Ovary (tissue), 9 donors: Measurements from ENCODE around the gene ANKUB1. TPM values are rescaled to one million over a fixed set of nuclear protein-coding genes. Genes with fewer than 3 reads are reported as not detected.

Experiments used
- DNase-seq, 5 donors: peaks; one replicate each; pipeline ENCODE4 v3.0.0-alpha.2; 2019 to 2020
- H3K27ac ChIP-seq, 2 donors: fragments of 200-600 bp; one replicate each; pipeline versions ENCODE4 v1.5.1 to v1.8.0; 2019 to 2022
- H3K27me3 ChIP-seq: fragments of 200-600 bp; one replicate; pipeline ENCODE4 v1.8.0; 2022
- H3K36me3 ChIP-seq: fragments of 200-600 bp; sonication (generic); one replicate; pipeline ENCODE4 v1.5.1; 2019
- H3K4me1 ChIP-seq: one replicate; pipeline ENCODE4 v1.8.1; 2013; ENCODE audit warnings: mild to moderate bottlenecking, moderate library complexity; ENCODE audit not compliant: insufficient read depth
- H3K4me3 ChIP-seq: fragments of 200-600 bp; sonication (generic); one replicate; pipeline ENCODE4 v1.5.1; 2017
- H3K9me3 ChIP-seq, 2 donors: fragments of 200-600 bp in 1 of 2; sonication (generic) in 1 of 2; one replicate each; pipeline versions ENCODE4 v1.5.1 to v1.8.1; 2013 to 2019; ENCODE audit warnings: mild to moderate bottlenecking in 1 of 2, moderate library complexity in 1 of 2
- EP300 ChIP-seq: sonication (generic); formaldehyde crosslinking; IDR thresholded peaks from one replicate; pipeline ENCODE4 v1.6.1; 2017; ENCODE audit warnings: antibody characterized with exemption
- POLR2A ChIP-seq: fragments of 450-650 bp; IDR thresholded peaks from one replicate; pipeline ENCODE4 v1.6.1; 2017; ENCODE audit warnings: antibody characterized with exemption, mild to moderate bottlenecking, moderate library complexity
- WGBS, 3 donors: extraction: QIAGEN DNeasy Blood & Tissue Kit in 1 of 3; methylation state at CpG; one replicate each; pipeline versions ENCODE4 v1.1.5 to v1.1.7; 2013 to 2017; 5-methylcytosine and 5-hydroxymethylcytosine counted together
- intact Hi-C, 4 donors: fragments of 100-400 bp; cut with DNase I; formaldehyde crosslinking; loops; one replicate each; pipeline versions ENCODE4 v1.11.0 to v1.15.1; 2022 to 2023
- polyA plus RNA-seq, 2 donors: library from polyadenylated mRNA; stranded (reverse); fragments of 200-250 nt in 1 of 2; fragments of 350-450 nt in 1 of 2; fragmentation: Illumina TruSeq in 1 of 2; extraction: RNeasy Lipid Tissue Mini Kit (QIAGEN cat#74804) in 1 of 2; gene quantifications; one replicate each; pipeline ENCODE4 v1.2.3, GENCODE V29; 2013 to 2014
- total RNA-seq, 7 donors: library from RNA; depleted of rRNA in 2 of 7; stranded (reverse); fragments of >200 nt in 2 of 7; fragmentation: NEBNext Ultra II Directional in 3 of 7; extraction: Animal tissue kit (Norgen Biotek cat#: 25700) in 3 of 7; gene quantifications; one replicate each; pipeline versions ENCODE4 v1.1.0 to v1.2.4, GENCODE V29; 2016 to 2023
- TF ChIP-seq, protein P1 (sequence below), 3 donors: fragments of 450-650 bp in 2 of 3; fragments of 200-600 bp in 1 of 3; IDR thresholded peaks; one replicate each; pipeline versions ENCODE4 v1.5.1 to v1.8.0; 2016 to 2022; ENCODE audit warnings: antibody characterized with exemption in 3 of 3, mild to moderate bottlenecking in 1 of 3
- donor health status: DM: no; HTN: no; CAD: no; lungs with moderate emphysema.
- donor health status: DM: no; HTN: no; CAD: no.
- donor health status: Bipolar disorder and iron deficiency.
- donor health status: DM: yes; HTN: yes; CAD: no.
- donor health status: DM: no; HTN: no; CAD: no.
- donor health status: DM: yes; HTN: yes; CAD: no.

Gene ANKUB1
- total and polyA plus RNA-seq, 9 donors: 0.10 to 3.8 (median 0.48) TPM; not detected in 4

DNA sequence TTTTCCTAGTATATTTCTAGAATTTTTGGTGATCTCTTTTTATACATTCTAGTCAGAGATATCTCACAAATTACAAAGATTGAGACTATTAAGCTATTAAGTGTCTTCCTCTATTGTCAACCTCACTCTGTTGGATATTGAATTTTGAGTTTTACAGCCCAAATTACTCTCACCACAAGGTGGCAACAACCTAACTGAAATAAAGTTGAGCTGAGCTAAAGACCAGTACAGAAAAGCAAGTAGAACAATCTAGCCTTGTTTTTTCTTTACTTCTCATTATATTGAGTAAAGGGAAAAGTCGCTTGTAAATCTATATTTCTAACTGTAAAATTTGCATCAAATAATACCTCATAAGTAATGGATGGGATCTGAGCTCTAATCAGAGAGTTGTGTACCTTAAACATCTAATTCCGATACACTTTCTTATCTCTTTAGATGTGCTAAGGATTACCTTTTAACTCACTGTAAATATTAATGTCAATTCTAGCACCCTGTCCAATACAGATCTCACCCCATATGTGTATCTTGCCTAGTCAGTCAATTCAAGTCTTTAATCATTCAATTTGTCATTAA lies 26.5 kb downstream of the ANKUB1 start:
- no peak for DNase-seq
- TF ChIP-seq, protein P1, sequence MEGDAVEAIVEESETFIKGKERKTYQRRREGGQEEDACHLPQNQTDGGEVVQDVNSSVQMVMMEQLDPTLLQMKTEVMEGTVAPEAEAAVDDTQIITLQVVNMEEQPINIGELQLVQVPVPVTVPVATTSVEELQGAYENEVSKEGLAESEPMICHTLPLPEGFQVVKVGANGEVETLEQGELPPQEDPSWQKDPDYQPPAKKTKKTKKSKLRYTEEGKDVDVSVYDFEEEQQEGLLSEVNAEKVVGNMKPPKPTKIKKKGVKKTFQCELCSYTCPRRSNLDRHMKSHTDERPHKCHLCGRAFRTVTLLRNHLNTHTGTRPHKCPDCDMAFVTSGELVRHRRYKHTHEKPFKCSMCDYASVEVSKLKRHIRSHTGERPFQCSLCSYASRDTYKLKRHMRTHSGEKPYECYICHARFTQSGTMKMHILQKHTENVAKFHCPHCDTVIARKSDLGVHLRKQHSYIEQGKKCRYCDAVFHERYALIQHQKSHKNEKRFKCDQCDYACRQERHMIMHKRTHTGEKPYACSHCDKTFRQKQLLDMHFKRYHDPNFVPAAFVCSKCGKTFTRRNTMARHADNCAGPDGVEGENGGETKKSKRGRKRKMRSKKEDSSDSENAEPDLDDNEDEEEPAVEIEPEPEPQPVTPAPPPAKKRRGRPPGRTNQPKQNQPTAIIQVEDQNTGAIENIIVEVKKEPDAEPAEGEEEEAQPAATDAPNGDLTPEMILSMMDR (IDR thresholded peaks at IDR 0.05): peak in 1 of 3 donors; percentile 20
- TF ChIP-seq EP300 (no peak), POLR2A (no peak)
- intact Hi-C loops: no loop called here
- Histone ChIP-seq H3K27ac (no peak overlapping the region), H3K9me3 (no peaks in the 10 kb centered on the region), H3K4me3 (no peak overlapping the region), H3K4me1 (no peaks in the 10 kb centered on the region), H3K36me3 (no peaks in the 10 kb centered on the region), H3K27me3 (no peaks in the 10 kb centered on the region)
- WGBS, 3 donors: 49 to 62% (median 58%) methylated on average over 2 of the region's 2 CpGs

DNA sequence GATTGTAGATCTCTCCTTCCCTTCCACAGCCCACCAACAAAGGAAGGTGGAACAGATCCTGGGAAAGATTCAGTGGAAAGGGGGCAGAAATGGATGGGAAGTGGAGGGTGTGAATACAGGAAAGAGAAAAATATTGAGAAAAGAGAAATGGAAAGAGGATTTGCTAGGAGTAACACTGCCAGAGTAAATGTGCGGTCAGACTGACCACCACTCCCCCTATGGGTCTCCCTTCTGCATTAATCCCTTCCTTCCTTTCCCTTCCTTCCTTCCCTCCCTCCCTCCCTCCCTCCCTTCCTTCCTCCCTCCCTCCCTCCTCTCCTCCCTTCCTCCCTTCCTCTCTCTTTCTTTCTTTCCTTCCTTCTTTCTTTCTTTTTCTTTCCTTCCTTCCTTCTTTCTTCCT lies 28.1 kb downstream of the ANKUB1 start:
- WGBS, 3 donors: 27 to 56% (median 48%) methylated on average over 1 of the region's 1 CpG
- intact Hi-C loops: no loop called here
- Histone ChIP-seq H3K4me1 (no peaks in the 10 kb centered on the region), H3K9me3 (no peaks in the 10 kb centered on the region), H3K27me3 (no peaks in the 10 kb centered on the region), H3K4me3 (no peak overlapping the region), H3K36me3 (no peaks in the 10 kb centered on the region), H3K27ac (no peak overlapping the region)
- no peak for TF ChIP-seq EP300
- TF ChIP-seq, protein P1 (IDR thresholded peaks at IDR 0.05): no peak
- TF ChIP-seq POLR2A: no peak
- DNase-seq: no peak

DNA sequence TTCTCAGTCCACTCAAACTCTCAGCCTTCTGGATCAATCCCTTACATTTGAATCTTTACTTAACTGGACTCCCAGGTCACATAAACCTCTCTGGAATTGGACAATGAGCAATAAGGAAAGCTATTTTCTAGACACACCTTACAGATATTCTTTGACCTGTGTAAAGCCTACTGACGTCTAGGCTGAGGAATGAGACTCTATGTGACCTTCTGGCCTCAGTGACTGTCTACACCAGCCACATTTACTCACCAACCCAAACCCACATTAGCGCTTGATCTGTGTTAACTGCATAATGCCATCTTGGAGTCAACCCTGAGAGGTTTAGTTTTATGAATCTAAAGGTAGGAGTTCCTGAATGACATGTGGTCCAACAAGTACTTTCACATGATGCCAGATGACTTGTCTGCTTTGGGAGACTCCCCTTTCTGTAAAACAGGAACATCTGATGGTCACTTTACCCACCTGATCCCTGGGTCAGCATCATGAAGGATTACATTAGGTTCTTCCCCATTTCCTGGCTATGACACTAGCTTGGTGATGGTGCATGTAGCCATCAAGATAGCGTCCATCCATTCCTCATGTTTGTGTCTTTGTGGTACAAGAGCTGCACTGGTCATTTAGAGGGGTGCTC lies 28.7 kb downstream of the ANKUB1 start:
- 66 to 70% (median 68%) methylated on average over 3 of the region's 3 CpGs for WGBS, 3 donors
- no peaks in the 10 kb centered on the region for H3K9me3 ChIP-seq

DNA sequence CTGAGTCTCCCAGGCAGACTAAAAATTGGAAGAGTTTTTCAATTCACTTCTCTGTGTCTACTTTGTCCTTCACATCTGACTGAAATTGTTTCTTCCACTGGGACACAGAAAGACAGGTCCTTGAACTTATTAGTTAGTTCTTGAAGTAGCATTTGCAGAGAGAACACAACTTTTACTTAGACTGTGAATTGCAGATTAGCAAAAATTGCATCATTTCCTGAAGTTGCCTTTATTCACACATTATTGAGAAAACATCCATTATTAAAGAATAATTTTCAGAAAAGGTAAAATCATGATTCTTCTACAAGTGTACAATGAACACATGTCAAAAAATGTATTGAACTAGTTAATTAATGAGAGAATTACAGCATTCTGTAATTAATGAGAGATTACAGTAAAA lies 38.6 kb downstream of the ANKUB1 start:
- H3K4me1 ChIP-seq: no peaks in the 10 kb centered on the region
- intact Hi-C loops: no loop called here
- no peaks in the 10 kb centered on the region for H3K27me3 ChIP-seq
- no peak overlapping the region for H3K27ac ChIP-seq
- H3K36me3 ChIP-seq: no peaks in the 10 kb centered on the region
- DNase-seq: no peak
- TF ChIP-seq, protein P1 (IDR thresholded peaks at IDR 0.05): no peak
- TF ChIP-seq EP300: no peak
- no peak for TF ChIP-seq POLR2A
- H3K9me3 ChIP-seq: no peaks in the 10 kb centered on the region
- H3K4me3 ChIP-seq: no peak overlapping the region

More for the DNA sequence above, 28.7 kb downstream of the ANKUB1 start:
- no peaks in the 10 kb centered on the region for H3K4me1 ChIP-seq
- no peak for TF ChIP-seq EP300
- TF ChIP-seq, protein P1 (IDR thresholded peaks at IDR 0.05): no peak
- no peak for TF ChIP-seq POLR2A
- no peak overlapping the region for H3K4me3 ChIP-seq
- no peak for DNase-seq
- H3K36me3 ChIP-seq: no peaks in the 10 kb centered on the region
- intact Hi-C loops: no loop called here
- H3K27me3 ChIP-seq: no peaks in the 10 kb centered on the region
- H3K27ac ChIP-seq: no peak overlapping the region
